Prostate gland (tissue), 2 donors: Measurements from ENCODE around the gene ALG11. TPM values are rescaled to one million over a fixed set of nuclear protein-coding genes. Genes with fewer than 3 reads are reported as not detected.

ENCODE experiments used
- DNase-seq: peaks from one replicate; pipeline ENCODE4 v3.0.0-alpha.2; 2019; ENCODE audit warnings: low spot score
- H3K27ac ChIP-seq, 2 donors: fragments of 200-600 bp; sonication (generic); 2 replicates each; pipeline ENCODE4 v1.5.1; 2017 to 2019
- H3K27me3 ChIP-seq: fragments of 200-600 bp; sonication (generic); replicated peaks from 2 replicates; pipeline ENCODE4 v1.5.1; 2019; ENCODE audit not compliant: insufficient read depth
- H3K36me3 ChIP-seq, 2 donors: fragments of 200-600 bp; sonication (generic); 1 replicate in 1 of 2; 2 replicates in 1 of 2; pipeline versions ENCODE4 v1.5.1 to v1.8.1; 2017 to 2019
- H3K4me1 ChIP-seq: fragments of 200-600 bp; sonication (generic); replicated peaks from 2 replicates; pipeline ENCODE4 v1.5.1; 2019
- H3K4me3 ChIP-seq, 2 donors: fragments of 200-600 bp; sonication (generic); 2 replicates each; pipeline ENCODE4 v1.5.1; 2017 to 2019
- H3K9me3 ChIP-seq: fragments of 200-600 bp; sonication (generic); 2 replicates; pipeline ENCODE4 v1.5.1; 2017
- CTCF ChIP-seq, 4 experiments: fragments of 200-600 bp in 2 of 4; fragments of 450-650 bp in 2 of 4; sonication (generic) in 2 of 4; IDR thresholded peaks; 1 replicate in 3 of 4; 2 replicates in 1 of 4; pipeline ENCODE4 v1.5.1; 2016 to 2019; ENCODE audit warnings: antibody characterized with exemption in 4 of 4, mild to moderate bottlenecking in 2 of 4, moderate library complexity in 2 of 4
- POLR2A ChIP-seq: fragments of 450-650 bp; IDR thresholded peaks from one replicate; pipeline ENCODE4 v1.6.1; 2016; ENCODE audit warnings: antibody characterized with exemption, mild to moderate bottlenecking
- POLR2AphosphoS5 ChIP-seq: sonication (generic); formaldehyde crosslinking; IDR thresholded peaks from one replicate; pipeline ENCODE4 v1.6.1; 2017; ENCODE audit warnings: antibody characterized with exemption
- WGBS: methylation state at CpG from one replicate; pipeline ENCODE4 v1.1.5; 2018; 5-methylcytosine and 5-hydroxymethylcytosine counted together
- intact Hi-C: fragments of 100-400 bp; cut with DNase I; formaldehyde crosslinking; loops from one replicate; pipeline ENCODE4 v1.14.2; 2022
- total RNA-seq, 2 donors: library from RNA; depleted of rRNA; stranded (reverse); fragments of >200 nt; gene quantifications; one replicate each; pipeline ENCODE4 v1.1.0, GENCODE V29; 2016

ALG11 gene
- total RNA-seq, 2 donors from 2014 or later: 28.9 to 34.1 TPM

GRCh38 chr13:51993713-51994112 lies 18.5 kb upstream of the ALG11 start:
- intact Hi-C loops: no loop called here
- DNase-seq: no peak
- Histone ChIP-seq H3K27ac (no peak overlapping the region), H3K4me3 (no peak overlapping the region), H3K27me3 (no peaks in the 10 kb centered on the region), H3K4me1 (peaks cover 7% of the 10 kb centered on the region), H3K9me3 (no peaks in the 10 kb centered on the region), H3K36me3 (no peaks in the 10 kb centered on the region)
- 98% methylated on average over 2 of the region's 2 CpGs for WGBS
- no peak for TF ChIP-seq CTCF (IDR thresholded peaks at IDR 0.05)
- TF ChIP-seq POLR2A: no peak
- no peak for TF ChIP-seq POLR2AphosphoS5

GRCh38 chr13:51995677-51996551 lies 16.3 kb upstream of the ALG11 start:
- peak; percentile 43 for DNase-seq
- Histone ChIP-seq H3K4me1 (peaks cover 17% of the 10 kb centered on the region), H3K9me3 (no peaks in the 10 kb centered on the region), H3K27ac (peak overlapping the region; percentile 50 to 56), H3K4me3 (no peak overlapping the region), H3K36me3 (no peaks in the 10 kb centered on the region), H3K27me3 (no peaks in the 10 kb centered on the region)
- TF ChIP-seq POLR2AphosphoS5 (peak; percentile 73), CTCF (IDR thresholded peaks at IDR 0.05) (peak in 1 of 4 experiments; percentile 12), POLR2A (no peak)
- WGBS: 17% methylated on average over 9 of the region's 9 CpGs
- intact Hi-C loops: loop anchor here (5.0 kb wide), 1 partner anchor 131 kb away; the partner anchor contains the start of gene NEK5

- H3K9me3 ChIP-seq: no peaks in the 10 kb centered on the region
- 92% methylated on average over 4 of the region's 4 CpGs for WGBS
- DNase-seq: no peak
- intact Hi-C loops: loop anchor here (5.0 kb wide), 1 partner anchor 131 kb away; the partner anchor contains the start of gene NEK5
- no peaks in the 10 kb centered on the region for H3K27me3 ChIP-seq
- no peak overlapping the region for H3K4me3 ChIP-seq
- H3K27ac ChIP-seq: peak overlapping the region; percentile 50 to 56
- peaks cover 17% of the 10 kb centered on the region for H3K4me1 ChIP-seq
- TF ChIP-seq POLR2A (no peak), POLR2AphosphoS5 (no peak), CTCF (IDR thresholded peaks at IDR 0.05) (no peak)
- no peaks in the 10 kb centered on the region for H3K36me3 ChIP-seq
Observed at GRCh38 chr13:51996641-51997040, 15.6 kb upstream of the ALG11 start.

GRCh38 chr13:51997186-51997585 lies 15.0 kb upstream of the ALG11 start:
- peaks cover 17% of the 10 kb centered on the region for H3K4me1 ChIP-seq
- intact Hi-C loops: loop anchor here (5.0 kb wide), 1 partner anchor 130 kb away; the partner anchor contains the start of gene NEK5

More at GRCh38 chr13:51997186-51997585, 15.0 kb upstream of the ALG11 start:
- Histone ChIP-seq H3K27me3 (no peaks in the 10 kb centered on the region), H3K4me3 (no peak overlapping the region), H3K27ac (no peak overlapping the region), H3K36me3 (no peaks in the 10 kb centered on the region), H3K9me3 (no peaks in the 10 kb centered on the region)
- 95% methylated on average over 2 of the region's 2 CpGs for WGBS
- TF ChIP-seq POLR2AphosphoS5 (no peak), POLR2A (no peak), CTCF (IDR thresholded peaks at IDR 0.05) (no peak)
- DNase-seq: no peak
